MG63 (cell line): ENCODE data around the gene CBFA2T2. TPM values are rescaled to one million over a fixed set of nuclear protein-coding genes. Genes with fewer than 3 reads are reported as not detected.
"Not testable (repeated sequence)": the region's sequence is repeated elsewhere in the genome, so short reads cannot be mapped to it uniquely, and the experiment has no call there.

Experiments used
- DNase-seq: peaks from one replicate; pipeline ENCODE4 v3.0.0-alpha.2; 2020
- H3K27me3 ChIP-seq: fragments of 250-450 bp; sonication (Bioruptor Pico); 2 replicates; pipeline ENCODE4 v1.5.1; 2020; ENCODE audit warnings: mild to moderate bottlenecking, moderate library complexity
- H3K36me3 ChIP-seq: fragments of 250-450 bp; sonication (Bioruptor Pico); 2 replicates; pipeline ENCODE4 v1.5.1; 2020; ENCODE audit warnings: mild to moderate bottlenecking, moderate library complexity
- H3K4me3 ChIP-seq: fragments of 250-450 bp; sonication (Bioruptor Pico); 2 replicates; pipeline ENCODE4 v1.5.1; 2020; ENCODE audit warnings: mild to moderate bottlenecking, moderate library complexity
- H3K9me3 ChIP-seq: fragments of 250-450 bp; sonication (Bioruptor Pico); 2 replicates; pipeline ENCODE4 v1.5.1; 2020; ENCODE audit warnings: mild to moderate bottlenecking, moderate library complexity
- total RNA-seq: library from RNA; depleted of rRNA; stranded (reverse); fragments of >200 nt; shearing (Covaris generic); gene quantifications from 2 replicates; pipeline ENCODE4 v1.2.3, GENCODE V29; 2014; ENCODE audit warnings: low replicate concordance

CBFA2T2 gene
- total RNA-seq, 1 experiment from 2014 or later: 7.2 TPM

DNA sequence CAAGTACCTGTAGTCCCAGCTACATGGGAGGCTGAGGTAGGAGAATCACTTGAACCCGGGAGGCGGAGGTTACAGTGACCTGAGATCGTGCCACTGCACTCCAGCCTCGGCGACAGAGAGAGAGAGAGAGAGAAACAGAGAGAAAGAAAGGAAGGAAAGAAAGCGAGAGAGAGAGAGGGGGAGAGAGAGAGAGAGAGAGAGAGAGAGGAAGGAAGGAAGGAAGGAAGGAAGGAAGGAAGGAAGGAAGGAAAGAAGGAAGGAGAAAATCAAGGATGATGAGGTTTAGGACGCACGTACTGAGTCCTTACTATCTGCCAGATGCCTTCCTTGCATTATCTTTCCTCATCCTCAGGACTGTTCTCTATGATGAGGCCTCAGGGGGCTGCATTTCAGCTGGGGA is 25.1 kb upstream of the CBFA2T2 start:
- not testable (repeated sequence) for H3K36me3 ChIP-seq, H3K27me3 ChIP-seq, H3K9me3 ChIP-seq, H3K4me3 ChIP-seq, DNase-seq

DNA sequence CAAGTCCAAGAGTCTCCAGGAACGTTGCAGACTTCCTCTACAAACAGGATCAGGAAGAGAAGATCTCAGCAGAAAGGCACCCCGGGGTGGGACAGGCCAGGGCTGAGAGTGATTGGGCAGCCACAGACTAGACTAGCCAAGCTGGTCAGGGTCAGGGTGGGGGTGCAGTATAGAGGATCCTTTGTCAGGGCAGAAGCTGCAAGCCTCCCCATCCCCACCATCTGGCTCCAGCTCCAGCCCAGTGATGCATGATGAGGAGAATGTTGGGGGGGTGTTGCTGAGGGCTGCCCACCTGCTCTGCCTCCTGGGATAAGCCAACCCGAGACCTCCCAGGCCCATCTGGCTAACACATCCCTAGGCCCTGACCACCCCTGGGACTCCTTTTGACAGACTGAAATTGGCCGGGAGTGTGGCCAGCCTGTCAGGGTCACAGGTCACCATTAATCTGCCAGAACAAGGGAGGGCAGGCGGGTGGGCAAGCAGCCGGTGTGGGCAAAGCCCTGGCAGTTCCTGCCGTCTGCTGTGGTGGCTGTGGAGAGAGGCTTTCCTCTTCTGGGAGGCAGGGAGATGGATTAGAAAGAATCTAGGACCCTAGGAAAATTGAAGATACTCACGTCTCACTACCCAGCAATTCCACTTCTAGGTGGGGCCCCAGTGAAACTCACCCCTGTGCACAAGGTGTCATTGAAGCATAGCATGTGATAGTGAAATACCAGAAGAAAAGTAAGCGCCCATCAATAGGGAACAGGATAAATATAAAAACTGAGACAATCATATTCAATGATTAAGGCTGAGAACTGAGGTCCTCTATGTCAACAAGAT is 24.2 kb upstream of the CBFA2T2 start:
- Histone ChIP-seq H3K9me3 (no peaks in the 10 kb centered on the region), H3K27me3 (no peaks in the 10 kb centered on the region), H3K36me3 (no peaks in the 10 kb centered on the region), H3K4me3 (no peak overlapping the region)
- DNase-seq: no peak

DNA sequence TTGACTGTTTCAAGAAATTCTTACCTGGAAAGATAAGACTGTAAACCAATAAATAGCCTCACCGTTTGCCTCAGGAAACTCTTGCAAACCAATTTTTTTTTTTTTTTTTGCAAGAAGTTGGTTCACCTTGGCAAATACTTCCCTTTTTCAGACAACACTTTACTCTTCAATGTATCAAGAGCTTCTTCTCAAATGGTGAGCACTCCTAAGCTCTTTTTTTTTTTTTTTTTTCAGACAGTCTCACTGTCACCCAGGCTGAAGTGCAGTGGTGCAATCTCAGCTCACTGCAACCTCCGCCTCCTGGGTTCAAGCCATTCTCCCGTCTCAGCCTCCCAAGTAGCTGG is 23.6 kb upstream of the CBFA2T2 start:
- Histone ChIP-seq H3K27me3 (no peaks in the 10 kb centered on the region), H3K4me3 (no peak overlapping the region), H3K36me3 (no peaks in the 10 kb centered on the region), H3K9me3 (no peaks in the 10 kb centered on the region)
- DNase-seq: no peak

DNA sequence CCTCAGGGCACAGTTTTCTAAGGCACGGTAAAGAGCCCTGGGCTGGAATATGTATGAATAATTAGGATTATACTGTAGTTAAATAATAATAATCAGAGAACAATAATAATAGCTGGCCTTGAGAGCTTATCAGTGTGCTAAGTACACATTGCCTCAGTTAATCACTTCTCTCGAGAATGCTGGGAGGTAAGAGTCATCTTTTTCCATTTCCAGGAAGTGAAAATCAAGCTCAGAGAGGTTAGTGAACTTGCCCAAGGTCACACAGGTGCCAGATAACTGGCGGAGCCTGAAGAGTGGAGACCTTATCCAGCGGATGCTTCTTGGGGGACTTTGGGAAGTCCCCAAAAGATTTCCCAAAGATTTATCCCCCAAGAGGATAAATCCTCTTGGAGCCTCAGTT is 19.4 kb upstream of the CBFA2T2 start:
- DNase-seq: no peak
- Histone ChIP-seq H3K27me3 (no peaks in the 10 kb centered on the region), H3K4me3 (no peak overlapping the region), H3K9me3 (no peaks in the 10 kb centered on the region), H3K36me3 (no peaks in the 10 kb centered on the region)

DNA sequence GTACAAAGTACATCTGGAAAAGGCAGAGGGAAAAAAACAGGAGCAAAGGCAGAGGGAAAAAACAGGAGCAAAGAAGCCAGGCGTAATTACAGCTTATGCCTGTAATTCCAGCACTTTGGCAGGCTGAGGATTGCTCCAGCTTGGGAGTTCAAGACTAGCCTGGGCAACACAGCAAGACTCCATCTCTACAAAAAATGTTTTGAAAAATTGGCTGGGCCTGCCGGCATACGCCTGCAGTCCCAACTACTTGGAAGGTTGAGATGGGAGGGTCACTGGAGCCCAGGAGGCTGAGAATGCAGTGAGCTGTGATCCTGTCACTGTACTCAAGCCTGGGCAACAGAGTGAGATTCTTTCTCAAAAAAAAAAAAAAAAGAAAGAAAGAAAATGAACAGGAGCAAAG is 19.0 kb upstream of the CBFA2T2 start:
- H3K9me3 ChIP-seq: no peaks in the 10 kb centered on the region
- H3K4me3 ChIP-seq: no peak overlapping the region
- no peaks in the 10 kb centered on the region for H3K27me3 ChIP-seq
- H3K36me3 ChIP-seq: no peaks in the 10 kb centered on the region
- DNase-seq: no peak

DNA sequence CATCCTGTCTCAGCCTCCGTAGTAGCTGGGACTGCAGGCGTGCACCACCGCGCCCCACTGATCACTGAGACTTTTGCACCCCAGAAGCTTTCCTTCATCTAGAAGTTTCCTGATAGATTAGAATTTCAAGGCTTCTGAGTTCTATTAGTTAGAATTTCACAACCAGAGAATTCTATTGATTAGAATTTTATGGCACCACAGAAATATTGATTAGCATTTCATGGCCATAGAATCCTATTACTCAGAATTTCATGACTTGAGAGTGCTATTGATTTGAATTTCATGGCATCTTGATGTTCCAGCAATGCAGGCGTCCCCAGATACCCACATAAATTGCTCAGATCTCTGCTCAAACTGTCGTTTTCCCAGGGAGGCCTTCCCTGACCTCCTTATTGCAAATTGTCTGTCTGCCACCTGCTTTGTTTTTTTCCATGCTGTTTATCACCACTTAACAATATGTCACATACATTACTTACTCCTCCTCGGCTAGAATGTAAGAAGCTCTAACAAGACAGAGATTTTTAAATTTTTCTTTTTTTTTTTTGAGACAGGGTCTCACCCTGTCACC is 16.9 kb upstream of the CBFA2T2 start:
- no peak for DNase-seq
- no peaks in the 10 kb centered on the region for H3K36me3 ChIP-seq
- no peaks in the 10 kb centered on the region for H3K9me3 ChIP-seq
- no peak overlapping the region for H3K4me3 ChIP-seq
- H3K27me3 ChIP-seq: no peaks in the 10 kb centered on the region

DNA sequence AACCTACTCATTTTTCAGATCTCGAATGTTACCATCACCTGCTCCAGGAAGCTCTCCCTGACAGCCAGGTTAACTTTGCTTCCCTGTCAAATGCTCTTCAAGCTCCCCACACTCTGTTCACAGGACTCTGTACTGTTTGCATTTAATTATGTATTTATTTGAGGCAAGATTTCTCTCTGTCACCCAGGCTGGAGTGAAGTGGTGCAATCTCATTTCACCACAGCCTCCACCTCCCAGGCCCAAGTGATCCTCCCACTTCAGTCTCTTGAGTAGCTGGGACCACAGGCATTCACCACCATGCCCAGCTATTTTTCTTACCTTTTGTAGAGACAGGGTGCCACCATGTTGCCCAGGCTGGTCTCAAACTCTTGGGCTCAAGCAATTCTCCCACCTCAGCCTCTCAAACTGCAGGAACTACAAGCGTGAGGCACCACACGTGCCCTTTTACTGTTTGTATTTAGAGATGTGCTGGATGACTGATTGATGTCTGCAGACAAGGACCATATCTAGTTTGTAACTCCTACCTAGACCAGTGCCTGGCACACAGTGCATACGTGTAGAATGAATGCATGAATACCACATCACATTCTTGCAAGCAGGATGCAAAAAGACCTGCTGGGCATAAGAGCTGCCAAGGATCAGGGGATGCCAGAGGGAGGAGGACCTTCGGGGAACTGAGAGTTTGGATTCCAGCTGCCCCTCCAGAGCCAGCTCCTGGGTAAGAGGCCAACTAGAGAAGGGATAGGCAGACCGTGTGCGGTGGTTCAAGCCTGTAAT is 15.6 kb upstream of the CBFA2T2 start:
- H3K27me3 ChIP-seq: no peaks in the 10 kb centered on the region
- no peak overlapping the region for H3K4me3 ChIP-seq
- no peak for DNase-seq
- H3K36me3 ChIP-seq: no peaks in the 10 kb centered on the region
- H3K9me3 ChIP-seq: no peaks in the 10 kb centered on the region

DNA sequence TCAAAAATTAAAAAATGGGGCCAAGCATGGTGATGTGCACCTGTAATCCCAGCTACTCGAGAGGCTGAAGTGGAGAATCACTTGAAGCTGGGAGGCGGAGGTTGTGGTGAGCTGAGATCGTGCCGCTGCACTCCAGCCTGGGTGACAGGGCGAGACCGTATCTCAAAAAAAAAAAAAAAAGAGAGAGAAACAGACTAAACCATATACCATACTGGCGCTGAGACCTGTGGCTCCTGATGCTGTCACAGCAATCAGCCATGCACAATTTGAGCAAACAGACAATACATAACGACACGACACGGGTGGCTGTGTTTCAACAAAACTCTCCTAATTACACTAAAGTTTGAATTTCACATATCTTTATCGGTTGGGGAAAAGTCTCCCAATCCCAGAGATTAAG is 14.9 kb upstream of the CBFA2T2 start:
- no peak overlapping the region for H3K4me3 ChIP-seq
- no peak for DNase-seq
- no peaks in the 10 kb centered on the region for H3K9me3 ChIP-seq
- H3K27me3 ChIP-seq: no peaks in the 10 kb centered on the region
- no peaks in the 10 kb centered on the region for H3K36me3 ChIP-seq

DNA sequence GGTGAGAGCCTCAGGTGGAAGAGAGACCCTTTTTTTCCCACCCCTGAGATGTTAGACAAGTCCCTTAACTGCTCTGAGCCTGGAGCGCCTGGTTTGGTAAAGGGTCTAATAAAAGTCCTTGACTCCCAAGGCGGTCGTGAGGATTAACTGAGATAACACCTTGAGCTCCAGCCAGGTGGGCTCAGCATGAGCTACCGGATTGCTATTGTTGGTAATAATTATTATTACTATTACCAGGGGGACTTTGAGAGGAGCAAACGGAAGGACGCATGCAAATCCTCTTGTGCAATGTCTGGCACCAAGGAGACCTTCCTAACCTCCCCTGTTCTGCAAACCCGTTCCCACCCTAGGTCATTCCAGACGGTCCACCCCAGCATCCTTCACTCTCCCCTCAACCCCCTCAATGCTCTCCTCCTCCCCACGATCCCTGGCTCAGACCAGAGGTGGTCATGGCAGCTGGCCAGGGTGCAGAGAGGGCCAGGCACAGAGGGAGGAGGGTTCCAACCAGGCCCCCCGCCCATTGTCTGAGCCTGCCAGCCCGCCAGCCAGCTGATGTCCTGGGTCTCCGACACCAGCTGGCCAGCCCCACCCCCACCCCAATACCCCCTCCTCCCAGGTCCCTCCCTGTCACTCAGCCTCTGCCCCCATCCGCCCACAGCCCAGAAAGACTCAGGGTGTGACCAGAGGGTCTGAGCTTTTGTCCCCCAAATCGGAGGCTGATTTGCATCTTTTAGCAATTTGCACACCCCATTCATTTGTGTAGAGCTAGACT is 14.3 kb upstream of the CBFA2T2 start:
- H3K4me3 ChIP-seq: no peak overlapping the region
- DNase-seq: no peak
- H3K9me3 ChIP-seq: no peaks in the 10 kb centered on the region
- no peaks in the 10 kb centered on the region for H3K36me3 ChIP-seq
- H3K27me3 ChIP-seq: no peaks in the 10 kb centered on the region

DNA sequence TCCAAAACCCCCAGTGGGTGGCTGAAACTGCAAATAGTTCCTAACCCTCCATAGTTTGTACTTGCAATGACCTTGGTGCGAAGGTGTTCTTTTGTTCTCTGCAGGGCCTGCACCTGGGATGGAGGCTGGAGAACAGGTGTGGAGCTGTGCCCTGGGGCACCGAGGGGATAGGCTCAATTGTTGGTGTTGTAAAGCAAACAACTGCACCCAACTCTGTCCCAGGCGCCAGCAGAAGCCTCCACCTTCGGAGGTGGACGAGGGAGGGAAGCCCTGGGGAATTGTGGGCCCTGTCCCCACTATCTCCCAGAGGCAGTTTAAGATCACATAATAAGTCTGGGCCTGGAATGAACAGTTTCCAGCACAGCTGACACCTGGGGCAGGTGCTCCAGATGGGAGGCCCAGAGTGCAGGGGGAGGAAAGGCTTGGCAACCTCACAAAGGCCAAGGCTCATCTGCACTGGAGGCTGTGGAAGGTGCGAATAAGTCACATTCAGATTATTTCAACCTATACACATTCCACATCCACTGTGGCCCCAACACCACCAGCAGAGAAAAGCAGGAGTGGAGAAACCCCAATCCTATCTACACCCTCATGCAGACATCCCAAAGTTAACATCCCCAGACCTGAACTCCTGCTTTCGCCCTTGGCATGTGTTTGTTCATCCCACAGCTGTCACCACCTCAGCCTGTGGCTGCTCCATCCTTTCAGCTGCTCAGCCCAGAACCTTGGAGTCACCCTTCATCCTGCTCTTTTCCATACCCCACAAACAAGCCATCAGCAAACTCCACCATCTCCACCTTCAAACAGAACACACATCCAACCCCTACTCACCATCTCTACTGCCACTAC is 12.3 kb upstream of the CBFA2T2 start:
- Histone ChIP-seq H3K9me3 (no peaks in the 10 kb centered on the region), H3K27me3 (no peaks in the 10 kb centered on the region), H3K4me3 (no peak overlapping the region), H3K36me3 (no peaks in the 10 kb centered on the region)
- DNase-seq: no peak

DNA sequence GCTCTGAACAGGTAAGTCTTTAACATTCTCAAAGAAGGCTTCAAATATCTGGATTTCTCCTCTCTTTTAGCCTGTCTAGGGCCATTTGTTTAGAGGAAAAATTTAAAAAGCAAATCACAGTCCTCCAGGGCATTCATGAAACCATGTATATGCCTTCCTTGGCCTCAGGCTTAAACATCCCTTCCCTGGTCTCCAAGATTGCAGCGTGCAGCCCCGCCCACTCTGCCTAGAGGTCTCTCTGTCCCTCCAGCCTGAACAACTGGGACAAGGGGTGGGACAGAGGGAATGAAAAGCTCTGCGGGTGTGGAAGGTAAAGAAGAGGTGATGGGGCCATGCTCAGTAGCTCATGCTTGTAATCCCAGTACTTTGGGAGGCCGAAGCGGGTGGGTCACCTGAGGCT is 9.8 kb upstream of the CBFA2T2 start:
- Histone ChIP-seq H3K4me3 (no peak overlapping the region), H3K27me3 (no peaks in the 10 kb centered on the region)
- DNase-seq: no peak

DNA sequence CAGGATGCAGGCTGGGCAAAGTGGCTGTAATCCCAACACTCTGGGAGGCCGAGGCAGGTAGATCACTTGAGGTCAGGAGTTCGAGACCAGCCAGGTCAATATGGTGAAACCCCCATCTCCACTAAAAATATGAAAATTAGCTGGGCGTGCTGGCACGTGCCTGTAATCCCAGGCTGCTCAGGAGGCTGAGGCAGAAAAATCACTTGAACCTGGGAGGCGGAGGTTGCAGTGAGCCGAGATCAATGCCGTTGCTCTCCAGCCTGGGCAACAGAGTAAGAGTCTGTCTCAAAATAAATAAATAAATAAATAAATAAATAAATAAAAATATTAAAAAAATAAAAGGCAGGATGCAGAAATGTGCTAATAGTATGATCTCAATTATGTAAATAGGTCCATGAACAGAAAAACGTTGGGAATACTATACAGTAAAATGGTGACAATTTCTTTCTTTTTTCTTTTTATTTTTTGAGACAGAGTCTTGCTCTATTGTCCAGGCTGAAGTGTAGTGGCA is 8.4 kb upstream of the CBFA2T2 start:
- Histone ChIP-seq H3K9me3 (no peaks in the 10 kb centered on the region), H3K27me3 (no peaks in the 10 kb centered on the region), H3K4me3 (no peak overlapping the region), H3K36me3 (no peaks in the 10 kb centered on the region)
- no peak for DNase-seq

More for the DNA sequence above, 9.8 kb upstream of the CBFA2T2 start:
- Histone ChIP-seq H3K9me3 (no peaks in the 10 kb centered on the region), H3K36me3 (no peaks in the 10 kb centered on the region)

DNA sequence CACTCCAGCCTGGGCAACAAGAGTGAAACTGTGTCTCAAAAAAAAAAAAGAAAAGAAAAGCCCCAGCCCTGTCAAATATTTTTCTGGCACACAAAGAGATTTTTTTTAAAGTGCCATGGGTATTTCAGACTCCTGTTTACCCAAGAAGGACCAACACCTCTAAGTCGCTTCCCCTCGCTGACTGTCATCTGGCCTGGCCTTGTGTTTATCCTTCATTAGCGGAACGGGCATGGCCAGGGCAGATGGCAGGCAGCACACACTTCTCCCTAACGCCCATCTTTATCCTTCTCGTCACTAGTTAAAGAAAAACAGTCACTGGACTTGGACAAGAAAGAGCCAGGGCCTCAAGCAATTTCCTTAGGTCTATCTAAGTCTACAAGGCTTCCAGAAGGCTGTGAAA is 7.3 kb upstream of the CBFA2T2 start:
- Histone ChIP-seq H3K4me3 (no peak overlapping the region), H3K9me3 (no peaks in the 10 kb centered on the region), H3K36me3 (no peaks in the 10 kb centered on the region), H3K27me3 (no peaks in the 10 kb centered on the region)
- no peak for DNase-seq

DNA sequence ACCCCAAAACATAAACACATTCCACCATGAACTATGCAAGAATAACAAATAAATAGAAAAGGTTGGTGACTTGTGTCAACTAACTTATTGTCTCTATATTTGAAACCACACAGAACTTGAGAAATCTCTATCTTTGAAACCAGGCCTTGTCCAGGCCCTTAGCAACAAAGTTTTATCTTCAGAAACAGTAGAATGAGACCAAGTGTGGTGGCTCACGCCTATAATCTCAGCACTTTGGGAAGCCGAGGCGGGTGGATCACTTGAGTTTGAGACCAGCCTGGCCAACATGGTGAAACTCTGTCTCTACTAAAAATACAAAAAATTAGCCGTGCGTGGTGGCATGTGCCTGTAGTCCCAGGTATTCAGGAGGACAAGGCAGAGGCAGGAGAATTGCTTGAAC is 6.7 kb upstream of the CBFA2T2 start:
- not testable (repeated sequence) for DNase-seq, H3K4me3 ChIP-seq, H3K27me3 ChIP-seq, H3K36me3 ChIP-seq, H3K9me3 ChIP-seq

DNA sequence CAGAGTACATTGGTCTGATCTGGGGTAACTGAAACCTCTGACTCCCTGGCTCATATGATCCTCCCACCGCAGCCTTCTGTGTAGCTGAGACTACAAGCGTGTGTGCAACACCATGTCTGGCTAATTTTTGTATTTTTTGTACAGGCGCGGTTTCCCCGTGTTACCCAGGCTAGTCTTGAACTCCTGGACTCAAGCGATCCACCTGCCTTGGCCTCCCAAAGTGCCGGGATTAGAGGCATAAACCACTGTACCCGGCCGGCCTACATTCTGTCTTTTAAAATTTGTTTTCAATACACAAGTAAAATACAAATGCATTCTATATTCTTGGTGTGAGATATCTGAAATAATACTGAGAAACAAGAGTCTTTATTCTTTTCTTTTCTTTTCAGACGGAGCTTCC is 1.7 kb upstream of the CBFA2T2 start:
- no peak for DNase-seq

More for the DNA sequence above, 1.7 kb upstream of the CBFA2T2 start:
- no peaks in the 10 kb centered on the region for H3K36me3 ChIP-seq
- H3K27me3 ChIP-seq: no peaks in the 10 kb centered on the region
- H3K9me3 ChIP-seq: no peaks in the 10 kb centered on the region
- H3K4me3 ChIP-seq: no peak overlapping the region
